Measurements from ENCODE around the gene MUC22.

- no peak for TF ChIP-seq CTCF (conservative IDR thresholded peaks at IDR 0.05)
- TF ChIP-seq ZFX (IDR thresholded peaks at IDR 0.05): no peak
These were observed 2.1 kb upstream of the MUC22 start for GRCh38 chr6:31008165-31008564.

Data from C4-2B (cell line).